Endothelial cell of umbilical vein (primary cell): ENCODE measurements around the gene CEP128. TPM values are rescaled to one million over a fixed set of nuclear protein-coding genes. Genes with fewer than 3 reads are reported as not detected.

ENCODE experiments used
- BruUV-seq: library from RNA; stranded (reverse); fragments of 400-500 nt; replicated peaks from 2 replicates; lab custom pipeline; 2021; lab: Mats Ljungman, UMichigan
- CTCF ChIA-PET: fragments of 300-600, 350-600 bp; sonication (Branson Sonifier 250); formaldehyde crosslinking; loops from one replicate; lab custom pipeline; 2021; ENCODE audit warnings: antibody characterized with exemption, inconsistent platforms; lab: Charles Lee
- POLR2A ChIA-PET: fragments of 300-600, 350-600 bp; sonication (Branson Sonifier 250); formaldehyde crosslinking; loops from one replicate; lab custom pipeline; 2021; ENCODE audit warnings: antibody characterized with exemption, inconsistent platforms; lab: Charles Lee
- DNase-seq: peaks from one replicate; pipeline ENCODE4 v3.0.0-alpha.2; 2011; ENCODE audit warnings: low read depth, low spot score
- FAIRE-seq: peaks from 2 replicates; lab custom pipeline; 2011; peaks lifted over from hg19 to GRCh38; lab: Jason Lieb, UNC
- H2AFZ ChIP-seq: 2 replicates; pipeline ENCODE4 v1.6.0; 2012; ENCODE audit warnings: low read depth, low read length, control low read depth, inconsistent platforms
- H3K27ac ChIP-seq: 2 replicates; pipeline ENCODE4 v1.5.1; 2011; ENCODE audit warnings: low read depth, mild to moderate bottlenecking, control low read depth, low read length, moderate library complexity; ENCODE audit not compliant: insufficient read depth
- H3K27me3 ChIP-seq, 2 experiments: 2 replicates each; pipeline versions ENCODE4 v1.6.0 to v1.6.1; 2011; ENCODE audit warnings: low read length in 2 of 2, mixed read lengths in 1 of 2; ENCODE audit not compliant: control insufficient read depth in 2 of 2, insufficient read depth in 2 of 2
- H3K36me3 ChIP-seq, 2 experiments: 2 replicates in 1 of 2; 3 replicates in 1 of 2; pipeline ENCODE4 v1.5.1; 2011; ENCODE audit warnings: low read length in 2 of 2, mild to moderate bottlenecking in 1 of 2, moderate library complexity in 1 of 2; ENCODE audit not compliant: control insufficient read depth in 2 of 2, insufficient read depth in 2 of 2; ENCODE audit errors: extremely low read depth in 1 of 2
- H3K4me1 ChIP-seq: 3 replicates; pipeline ENCODE4 v1.5.1; 2011; ENCODE audit warnings: mild to moderate bottlenecking, low read length; ENCODE audit not compliant: control insufficient read depth, insufficient read depth; ENCODE audit errors: extremely low read depth
- H3K4me2 ChIP-seq: 2 replicates; pipeline ENCODE4 v1.6.1; 2011; ENCODE audit warnings: low read length, control low read depth, mixed read lengths; ENCODE audit not compliant: insufficient read depth
- H3K4me3 ChIP-seq, 3 experiments: fragments of 200-600 bp in 1 of 3; sonication (generic), shearing (Covaris generic) in 1 of 3; replicated peaks in 1 of 3; 2 replicates each; pipeline ENCODE4 v1.5.1; 2011 to 2016; ENCODE audit warnings: control low read depth in 3 of 3, low read length in 3 of 3, mild to moderate bottlenecking in 2 of 3, inconsistent platforms in 1 of 3, low read depth in 1 of 3, moderate library complexity in 1 of 3; ENCODE audit not compliant: insufficient read depth in 1 of 3
- H3K79me2 ChIP-seq: 2 replicates; pipeline ENCODE4 v1.6.0; 2012; ENCODE audit warnings: low read length, inconsistent platforms; ENCODE audit not compliant: control insufficient read depth, insufficient read depth
- H3K9ac ChIP-seq: replicated peaks from 2 replicates; pipeline ENCODE3; 2011; ENCODE audit warnings: low read length, control low read depth; ENCODE audit not compliant: insufficient read depth; ENCODE audit errors: extremely low read depth
- H3K9me1 ChIP-seq: replicated peaks from 3 replicates; pipeline ENCODE4 v1.6.0; 2011; ENCODE audit warnings: mild to moderate bottlenecking, low read length; ENCODE audit not compliant: control insufficient read depth, insufficient read depth; ENCODE audit errors: extremely low read depth
- H3K9me3 ChIP-seq: replicated peaks from 2 replicates; pipeline ENCODE4 v1.5.1; 2012; ENCODE audit warnings: low read length, inconsistent platforms; ENCODE audit not compliant: control insufficient read depth, insufficient read depth
- H4K20me1 ChIP-seq: replicated peaks from 2 replicates; pipeline ENCODE3; 2011; ENCODE audit warnings: mild to moderate bottlenecking, low read length; ENCODE audit not compliant: control insufficient read depth, insufficient read depth; ENCODE audit errors: extremely low read depth
- EZH2 ChIP-seq: IDR thresholded peaks from 2 replicates; pipeline ENCODE4 v1.6.1; 2012; ENCODE audit warnings: borderline replicate concordance, low read depth, mild to moderate bottlenecking, moderate library complexity, low read length, inconsistent platforms; ENCODE audit not compliant: severe bottlenecking
- FOS ChIP-seq: IDR thresholded peaks from 2 replicates; pipeline ENCODE4 v1.6.1; 2011; ENCODE audit warnings: mild to moderate bottlenecking, low read length, moderate library complexity, borderline replicate concordance; ENCODE audit not compliant: insufficient read depth
- GATA2 ChIP-seq: IDR thresholded peaks from 2 replicates; pipeline ENCODE4 v1.7.0; 2011; ENCODE audit warnings: low read depth, mild to moderate bottlenecking, moderate library complexity, mixed read lengths, low read length; ENCODE audit not compliant: insufficient read length, insufficient read depth
- JUN ChIP-seq: IDR thresholded peaks from 2 replicates; pipeline ENCODE4 v1.6.1; 2011; ENCODE audit warnings: borderline replicate concordance, low read depth; ENCODE audit not compliant: insufficient read length, insufficient read depth
- MYC ChIP-seq: IDR thresholded peaks from one replicate; pipeline ENCODE4 v1.6.1; 2011; ENCODE audit warnings: mild to moderate bottlenecking, low read depth, low read length
- POLR2A ChIP-seq: IDR thresholded peaks from 2 replicates; pipeline ENCODE4 v1.6.1; 2012; ENCODE audit warnings: low read depth, mild to moderate bottlenecking, control low read depth, low read length
- POLR2AphosphoS5 ChIP-seq: IDR thresholded peaks from 2 replicates; pipeline ENCODE4 v1.6.1; 2012; ENCODE audit warnings: low read depth, mild to moderate bottlenecking, control low read depth, low read length, moderate library complexity; ENCODE audit not compliant: insufficient read depth
- dilution Hi-C: fragments of 300-500 bp; cut with MboI; formaldehyde crosslinking; loops from one replicate; pipeline ENCODE4 v1.15.0; 2019; ENCODE audit warnings: low sequenced_read_pairs; ENCODE audit not compliant: extremely low pct_ligation_motif_present
- intact Hi-C: fragments of 100-400 bp; cut with micrococcal nuclease; formaldehyde crosslinking; loops from one replicate; pipeline ENCODE4 v1.10.0; 2022
- polyA plus RNA-seq, 4 experiments: library from polyadenylated mRNA; depleted of rRNA in 3 of 4; stranded (reverse) in 3 of 4; unstranded in 1 of 4; fragments of >200 nt; gene quantifications; 2 replicates each; pipeline versions ENCODE4 v1.2.1 to v1.2.3, GENCODE V29; 2011 to 2012; ENCODE audit warnings: missing spikeins in 1 of 4
- total RNA-seq: library from RNA; stranded (reverse); gene quantifications from 2 replicates; pipeline ENCODE4 v1.2.3, GENCODE V29; 2021
- TF ChIP-seq, protein P1 (sequence below), 2 donors: IDR thresholded peaks; 1 replicate in 1 of 2; 2 replicates in 1 of 2; pipeline ENCODE4 v1.5.1; 2011; ENCODE audit warnings: low read length in 2 of 2, mild to moderate bottlenecking in 2 of 2, moderate library complexity in 2 of 2, control low read depth in 1 of 2, inconsistent platforms in 1 of 2, low read depth in 1 of 2; ENCODE audit not compliant: insufficient read depth in 1 of 2; ENCODE audit errors: extremely low read depth in 1 of 2
- TF ChIP-seq, protein P2 (sequence below): IDR thresholded peaks from 2 replicates; pipeline ENCODE4 v1.6.1; 2011; ENCODE audit not compliant: insufficient read depth, insufficient read length

Gene CEP128
- total and polyA plus RNA-seq, 2 donors (not counting 3 experiments of a cell fraction or from before 2014, with no cell fraction given), result 0.91 to 23.7 TPM

DNA sequence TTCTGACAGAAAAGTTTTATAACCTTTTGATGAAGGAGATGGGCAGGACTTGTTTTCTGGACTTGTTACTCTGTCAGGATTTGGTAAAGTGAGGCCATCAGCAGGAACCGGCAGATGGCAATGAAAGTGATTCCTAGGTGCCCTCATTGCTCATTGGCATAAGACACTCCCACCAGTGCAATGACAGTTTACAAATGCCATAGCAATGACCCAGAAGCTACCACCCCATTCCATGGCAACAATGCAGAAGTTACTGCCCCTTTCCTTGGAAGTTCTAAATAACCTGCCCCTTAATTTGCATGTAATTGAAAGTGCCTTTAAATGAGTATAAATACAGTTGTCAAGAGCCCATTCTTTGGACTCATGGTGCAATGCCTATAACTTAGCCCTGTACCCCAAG, 222.6 kb downstream of the CEP128 start:
- intact Hi-C loops, result no loop called here
- no peaks in the 10 kb centered on the region for H3K36me3 ChIP-seq
- no peaks in the 10 kb centered on the region for H3K79me2 ChIP-seq
- no peak for FAIRE-seq
- H3K4me1 ChIP-seq, result no peaks in the 10 kb centered on the region
- H3K4me2 ChIP-seq, result no peak overlapping the region
- POLR2A ChIA-PET, result no interaction called here
- no peaks in the 10 kb centered on the region for H4K20me1 ChIP-seq
- H3K9me3 ChIP-seq, result no peaks in the 10 kb centered on the region
- no peak for TF ChIP-seq GATA2
- H3K27me3 ChIP-seq, result no peaks in the 10 kb centered on the region
- no peak overlapping the region for H3K27ac ChIP-seq
- H3K4me3 ChIP-seq, result no peak overlapping the region
- dilution Hi-C loops, result no loop called here
- no peak for DNase-seq
- H3K9me1 ChIP-seq, result no peaks in the 10 kb centered on the region
- H3K9ac ChIP-seq, result no peak overlapping the region
- CTCF ChIA-PET, result no interaction called here
- no TSS peak for BruUV-seq
- H2AFZ ChIP-seq, result no peak overlapping the region

DNA sequence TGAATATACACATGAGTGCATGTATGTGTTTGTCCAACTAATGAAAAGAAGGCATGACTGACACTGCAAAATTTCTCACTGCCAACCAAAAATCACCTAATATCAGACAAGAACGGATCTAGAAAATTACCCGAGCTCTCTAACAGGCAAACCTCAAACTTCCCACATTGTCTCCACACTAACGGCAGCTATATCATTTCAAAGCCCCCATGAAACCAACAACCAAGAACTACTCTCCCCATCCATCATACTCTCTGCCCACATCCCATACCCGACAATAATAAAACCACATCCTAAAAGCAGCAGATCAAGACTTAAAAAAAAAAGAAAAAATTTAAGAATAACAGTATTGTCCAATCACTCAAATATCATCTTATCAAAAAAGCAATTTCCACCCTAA, 227.1 kb downstream of the CEP128 start:
- Histone ChIP-seq H3K9me1 (no peaks in the 10 kb centered on the region), H4K20me1 (no peaks in the 10 kb centered on the region), H3K4me2 (no peak overlapping the region), H3K4me3 (no peak overlapping the region), H3K9me3 (no peaks in the 10 kb centered on the region), H2AFZ (no peak overlapping the region), H3K27ac (no peak overlapping the region), H3K36me3 (no peaks in the 10 kb centered on the region), H3K79me2 (no peaks in the 10 kb centered on the region), H3K9ac (no peak overlapping the region), H3K4me1 (no peaks in the 10 kb centered on the region), H3K27me3 (no peaks in the 10 kb centered on the region)
- POLR2A ChIA-PET, result no interaction called here
- BruUV-seq, result no TSS peak
- CTCF ChIA-PET, result interaction anchor here (1.1 kb wide), 1 partner anchor 11 kb away, joined by 3 read pairs; no protein-coding TSS in a partner anchor
- intact Hi-C loops (no loop called here), dilution Hi-C loops (no loop called here)
- TF ChIP-seq FOS, result no peak
- no peak for TF ChIP-seq GATA2
- TF ChIP-seq, protein P1, sequence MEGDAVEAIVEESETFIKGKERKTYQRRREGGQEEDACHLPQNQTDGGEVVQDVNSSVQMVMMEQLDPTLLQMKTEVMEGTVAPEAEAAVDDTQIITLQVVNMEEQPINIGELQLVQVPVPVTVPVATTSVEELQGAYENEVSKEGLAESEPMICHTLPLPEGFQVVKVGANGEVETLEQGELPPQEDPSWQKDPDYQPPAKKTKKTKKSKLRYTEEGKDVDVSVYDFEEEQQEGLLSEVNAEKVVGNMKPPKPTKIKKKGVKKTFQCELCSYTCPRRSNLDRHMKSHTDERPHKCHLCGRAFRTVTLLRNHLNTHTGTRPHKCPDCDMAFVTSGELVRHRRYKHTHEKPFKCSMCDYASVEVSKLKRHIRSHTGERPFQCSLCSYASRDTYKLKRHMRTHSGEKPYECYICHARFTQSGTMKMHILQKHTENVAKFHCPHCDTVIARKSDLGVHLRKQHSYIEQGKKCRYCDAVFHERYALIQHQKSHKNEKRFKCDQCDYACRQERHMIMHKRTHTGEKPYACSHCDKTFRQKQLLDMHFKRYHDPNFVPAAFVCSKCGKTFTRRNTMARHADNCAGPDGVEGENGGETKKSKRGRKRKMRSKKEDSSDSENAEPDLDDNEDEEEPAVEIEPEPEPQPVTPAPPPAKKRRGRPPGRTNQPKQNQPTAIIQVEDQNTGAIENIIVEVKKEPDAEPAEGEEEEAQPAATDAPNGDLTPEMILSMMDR (IDR thresholded peaks at IDR 0.05; ENCODE audit: extremely low read depth in 1 of 2, insufficient read depth in 1 of 2, low read depth in 1 of 2, low read length in 2 of 2), result no peak
- TF ChIP-seq EZH2, result no peak
- TF ChIP-seq, protein P2, sequence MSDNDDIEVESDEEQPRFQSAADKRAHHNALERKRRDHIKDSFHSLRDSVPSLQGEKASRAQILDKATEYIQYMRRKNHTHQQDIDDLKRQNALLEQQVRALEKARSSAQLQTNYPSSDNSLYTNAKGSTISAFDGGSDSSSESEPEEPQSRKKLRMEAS, result no peak
- TF ChIP-seq POLR2AphosphoS5, result no peak
- no peak for TF ChIP-seq POLR2A
- TF ChIP-seq MYC, result no peak
- no peak for TF ChIP-seq JUN
- DNase-seq (no peak), FAIRE-seq (no peak)
